GOT3 (cell line): ENCODE measurements around the gene TARDBP.
"Not testable (repeated sequence)": the region's sequence is repeated elsewhere in the genome, so short reads cannot be mapped to it uniquely, and the experiment has no call there.

Experiments
- DNase-seq: peaks from one replicate; lab custom pipeline; 2025; ENCODE audit warnings: mixed read lengths; lab: John Stamatoyannopoulos, UW

The TARDBP gene

DNA sequence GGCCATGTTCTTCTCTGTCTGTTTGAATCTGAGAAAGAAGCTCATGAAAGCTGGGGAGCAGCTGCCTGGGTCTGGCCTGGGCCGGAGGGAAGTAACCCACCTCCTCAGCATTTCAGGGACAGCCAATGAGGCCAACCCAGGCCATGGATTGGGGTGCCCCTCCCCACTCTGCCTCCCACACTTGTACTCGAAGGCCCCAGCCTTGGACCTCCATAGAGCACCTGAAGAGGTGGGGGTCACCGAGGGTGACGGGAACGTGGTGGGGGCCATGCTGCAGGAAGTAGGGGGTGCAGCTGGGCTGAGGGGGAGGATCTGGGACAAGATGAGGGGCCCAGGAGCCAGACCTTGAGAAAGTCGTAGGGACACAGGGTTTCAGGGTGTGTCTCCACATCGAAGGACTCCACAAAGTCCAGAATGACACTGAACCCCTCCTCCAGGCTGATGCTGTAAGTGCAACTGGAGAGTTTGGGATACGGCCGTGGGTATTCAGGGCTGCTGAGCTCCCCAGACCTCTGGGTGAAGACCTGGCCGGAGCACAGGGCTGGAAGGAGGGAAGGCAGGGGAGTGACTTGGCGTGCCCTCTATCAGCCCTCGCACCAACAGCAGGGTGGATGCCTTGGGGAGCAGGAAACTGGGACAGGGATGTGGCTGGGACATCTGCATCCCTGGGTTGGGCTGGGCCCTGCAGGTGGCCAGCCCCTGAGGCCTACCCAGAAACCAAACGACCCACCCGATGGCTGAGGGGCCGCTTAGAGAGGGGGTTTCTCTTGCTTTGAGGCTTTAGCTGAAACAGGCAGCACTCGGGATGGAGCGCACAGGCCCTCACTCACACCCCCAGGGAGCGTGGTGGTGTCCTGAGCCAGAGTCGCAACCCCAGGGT lies 30.8 kb downstream of the TARDBP start:
- DNase-seq, result no peak

DNA sequence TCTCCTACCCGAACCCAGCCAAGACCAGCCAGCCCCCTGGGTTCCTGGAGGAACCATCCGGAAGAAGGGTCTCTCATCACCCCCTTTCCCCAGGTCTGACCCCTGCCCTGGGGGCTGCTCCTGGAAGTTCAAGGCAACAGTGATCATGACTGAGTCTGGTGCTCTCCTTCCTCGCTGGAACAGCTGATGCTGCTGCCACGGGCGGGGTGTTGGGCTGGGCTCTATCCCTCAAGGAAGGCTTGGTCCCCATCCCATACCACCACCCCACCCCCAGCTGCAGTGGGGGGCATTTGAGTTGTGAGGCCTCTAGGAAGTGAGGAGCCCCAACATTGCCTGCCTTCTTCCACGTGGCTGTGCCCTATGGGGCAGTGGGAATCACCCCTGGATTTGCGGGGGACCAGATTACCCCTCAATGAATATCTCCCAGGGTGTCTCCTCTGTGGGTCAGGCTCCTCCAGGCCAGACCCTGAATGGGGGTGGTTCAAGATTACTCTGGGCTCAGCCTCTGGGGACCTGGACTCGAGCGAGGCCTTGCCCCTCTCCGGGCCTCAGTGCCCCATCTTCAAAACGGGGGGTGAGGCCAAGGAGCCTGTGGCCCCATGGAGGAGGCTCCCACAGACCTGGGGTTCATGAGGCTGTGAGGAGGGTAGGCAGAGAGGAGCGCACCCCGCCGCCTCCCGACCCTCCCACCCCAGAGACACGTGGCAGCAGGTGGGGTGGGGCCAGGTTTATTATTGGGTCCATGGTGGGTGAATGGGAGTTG lies 31.8 kb downstream of the TARDBP start:
- no peak for DNase-seq

GRCh38 chr1:11044849-11045427 lies 32.5 kb downstream of the TARDBP start:
- no peak for DNase-seq

GRCh38 chr1:11045428-11046269 lies 33.2 kb downstream of the TARDBP start:
- no peak for DNase-seq

DNA sequence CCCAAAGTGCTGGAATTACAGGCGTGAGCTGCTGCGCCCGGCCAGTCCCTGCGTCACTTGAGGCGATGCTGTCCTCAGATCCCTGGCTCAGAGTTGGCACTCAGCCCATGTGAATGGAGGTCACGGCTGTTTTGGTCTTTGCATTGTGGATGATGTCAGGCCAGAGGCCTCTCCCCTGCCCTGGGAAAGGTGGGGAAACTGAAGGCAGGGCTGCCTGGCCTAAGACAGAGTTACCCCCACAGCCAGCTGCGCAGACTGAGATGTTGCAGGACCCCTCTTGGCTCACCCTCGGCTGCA lies 33.8 kb downstream of the TARDBP start:
- DNase-seq, result no peak

GRCh38 chr1:11046625-11047365 lies 34.3 kb downstream of the TARDBP start, which contains the start of gene MASP2:
Gene MASP2 (minus strand): TSS chr1:11047239. CDS start chr1:11047207, 32 bp downstream.
- no peak for DNase-seq

GRCh38 chr1:11051121-11051520 lies 38.7 kb downstream of the TARDBP start:
- not testable (repeated sequence) for DNase-seq

- DNase-seq, result no peak
These were observed 39.5 kb downstream of the TARDBP start for GRCh38 chr1:11051781-11052511.

GRCh38 chr1:11052839-11053757 lies 40.6 kb downstream of the TARDBP start:
- DNase-seq, result no peak

DNA sequence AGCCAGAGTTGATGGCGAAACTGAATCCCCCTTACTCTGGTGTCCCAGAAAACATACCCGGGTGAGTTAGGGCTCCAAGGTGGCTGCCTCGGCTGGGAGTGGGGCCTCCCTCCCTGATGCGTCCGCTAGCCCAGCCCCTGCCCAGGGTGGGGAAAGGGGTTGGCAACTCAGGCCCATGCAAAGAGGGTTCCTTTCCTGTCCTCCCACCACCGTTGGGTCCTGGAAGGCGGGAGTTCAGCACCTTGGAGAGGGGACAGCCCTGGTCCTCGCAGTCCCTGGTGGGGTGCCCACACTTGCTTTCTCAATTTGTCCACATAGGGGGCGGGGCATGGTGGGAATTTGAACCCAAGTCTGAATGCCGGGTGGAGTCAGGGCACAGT lies 41.3 kb downstream of the TARDBP start:
- DNase-seq, result no peak

- no peak for DNase-seq
These were observed 41.7 kb downstream of the TARDBP start for GRCh38 chr1:11054181-11054580.

DNA sequence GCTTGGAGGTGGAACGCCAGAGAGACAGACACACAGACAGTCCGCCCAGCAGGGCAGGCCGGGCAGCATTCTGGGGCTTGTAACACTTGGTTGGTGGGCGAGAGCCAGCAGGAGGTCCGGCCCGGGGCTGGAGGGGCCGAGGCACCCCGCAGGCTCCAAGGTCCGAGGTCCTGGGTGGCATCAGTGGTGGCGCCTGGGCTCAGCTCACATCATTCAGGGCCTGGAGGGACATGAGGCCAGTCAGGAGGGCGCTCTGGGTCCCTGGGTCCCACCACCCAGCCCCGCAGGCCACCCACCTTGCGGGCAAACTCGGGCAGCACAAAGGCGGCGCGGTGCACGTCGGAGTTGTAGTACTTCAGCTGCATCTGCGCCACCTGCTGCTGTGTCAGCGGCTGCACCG lies 42.2 kb downstream of the TARDBP start:
- DNase-seq, result no peak

GRCh38 chr1:11055676-11056075 lies 43.2 kb downstream of the TARDBP start:
- no peak for DNase-seq

DNA sequence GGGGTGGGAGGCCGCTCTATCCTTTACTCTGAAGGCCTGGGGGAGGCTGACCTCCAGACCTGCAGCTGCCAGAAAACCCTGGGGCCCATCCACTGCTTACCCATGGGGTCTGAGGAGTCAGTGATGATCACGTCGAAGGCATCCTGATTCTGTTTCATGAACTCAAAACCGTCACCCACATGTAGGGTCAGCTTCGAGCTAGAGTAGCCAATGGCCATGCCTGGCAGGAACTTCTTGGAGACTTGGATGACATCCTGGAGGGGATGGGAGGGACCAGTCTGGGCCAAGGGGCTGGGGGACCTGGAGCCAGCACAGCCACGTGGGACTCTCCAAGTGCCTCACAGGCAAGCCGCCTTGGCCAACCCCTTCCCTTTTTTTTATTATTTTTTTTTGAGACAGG lies 44.0 kb downstream of the TARDBP start:
- DNase-seq, result no peak

DNA sequence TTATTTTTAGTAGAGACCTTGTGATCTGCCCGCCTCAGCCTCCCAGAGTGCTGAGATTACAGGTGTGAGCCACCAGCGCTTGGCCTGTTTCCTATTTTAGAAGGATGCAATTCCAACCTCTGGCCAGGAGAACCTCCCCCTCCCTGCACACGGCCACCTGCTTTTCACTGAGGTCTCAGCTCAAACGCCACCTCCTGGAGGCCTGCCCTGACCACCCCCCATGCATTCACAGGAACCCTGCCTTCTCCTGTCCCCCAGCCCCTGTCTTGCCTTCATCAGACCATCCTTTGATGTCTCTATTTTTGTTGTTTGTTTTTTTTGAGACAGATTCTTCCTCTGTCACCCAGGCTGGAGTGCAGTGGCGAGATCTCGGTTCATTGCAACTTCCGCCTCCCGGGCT lies 45.0 kb downstream of the TARDBP start:
- no peak for DNase-seq

DNA sequence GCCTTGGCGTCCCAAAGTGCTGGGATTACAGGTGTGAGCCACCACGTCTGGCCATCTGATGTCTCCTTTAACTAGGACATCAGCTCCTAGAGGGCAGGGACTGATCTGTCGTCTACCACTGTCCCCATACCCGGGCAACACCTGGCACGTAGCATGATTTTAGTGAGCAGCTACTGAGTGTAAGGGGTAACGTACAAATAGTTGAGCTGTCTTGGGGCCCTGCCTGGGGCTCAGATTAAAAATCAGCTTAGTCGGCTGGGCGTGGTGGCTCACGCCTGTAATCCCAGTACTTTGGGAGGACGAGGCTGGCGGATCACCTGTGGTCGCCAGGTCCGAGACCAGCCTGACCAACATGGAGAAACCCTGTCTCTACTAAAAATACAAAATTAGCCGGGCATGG lies 45.6 kb downstream of the TARDBP start:
- DNase-seq, result no peak

DNA sequence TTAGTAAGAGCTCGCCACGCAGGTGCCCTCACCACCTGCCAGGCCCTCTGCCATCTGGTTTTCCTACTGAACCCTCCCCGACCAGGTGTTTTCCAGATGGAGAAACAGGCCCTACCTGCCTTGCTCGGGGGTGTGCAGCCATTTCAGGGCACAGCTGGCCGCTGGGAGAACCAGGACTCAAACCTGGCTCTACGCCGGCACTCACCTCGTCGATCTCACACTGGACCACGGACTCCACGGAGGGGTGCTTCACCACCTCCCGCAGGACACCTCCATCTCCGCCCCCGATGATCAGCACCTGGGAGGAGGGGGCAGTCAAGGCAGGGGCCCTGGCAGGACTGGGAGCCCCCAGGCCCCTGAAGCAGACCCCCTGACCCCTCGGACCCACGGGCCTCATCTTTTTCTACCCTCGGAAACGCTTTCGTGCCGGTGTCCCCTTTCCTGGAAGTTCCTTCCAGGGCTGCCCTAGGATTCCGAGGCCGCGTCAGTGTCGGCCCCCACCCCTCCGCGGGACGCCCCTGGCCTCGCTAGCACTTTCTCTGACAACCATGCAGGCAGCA lies 46.2 kb downstream of the TARDBP start:
- DNase-seq, result no peak

DNA sequence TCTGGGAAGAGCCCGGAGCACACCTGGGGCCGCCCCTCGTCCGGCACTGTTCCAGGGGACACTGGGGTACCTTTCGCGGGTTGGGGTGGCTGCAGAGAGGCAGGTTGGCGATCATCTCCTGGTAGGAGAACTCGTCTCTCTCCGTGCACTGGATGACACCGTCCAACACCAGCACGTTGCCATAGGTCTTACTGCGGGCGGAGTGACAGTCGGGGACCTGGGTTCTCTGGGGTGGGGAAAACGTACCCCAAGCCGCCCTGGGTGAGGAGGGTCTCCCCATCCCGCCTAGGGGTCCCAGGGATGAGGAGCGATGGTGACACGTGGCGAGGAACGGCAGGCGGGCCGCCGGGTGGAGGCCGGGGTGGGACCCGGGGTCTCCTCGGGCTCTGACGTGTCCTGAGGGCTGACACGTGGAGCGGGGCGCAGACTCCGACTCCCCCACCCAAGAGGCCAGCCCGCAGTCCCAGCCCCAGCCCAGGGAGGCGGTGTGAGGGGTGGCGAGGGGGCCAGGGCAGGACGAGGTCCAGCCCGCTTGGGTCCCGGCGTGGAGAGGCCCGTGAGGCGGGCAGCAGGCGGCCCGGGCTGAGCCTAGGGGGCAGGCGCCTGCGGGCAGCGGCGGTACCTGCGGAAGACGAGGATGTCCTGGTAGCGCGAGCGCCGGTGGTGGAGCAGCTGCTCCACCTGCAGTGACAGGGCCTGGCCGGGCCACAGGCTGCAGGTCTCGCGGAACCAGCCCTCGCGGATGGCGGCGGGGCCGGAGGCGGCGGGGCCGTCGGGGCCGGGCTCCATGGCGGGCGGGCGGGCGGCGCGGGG lies 46.9 kb downstream of the TARDBP start:
- DNase-seq, result no peak
